Fibroblast of lung (primary cell): ENCODE measurements around the gene LFNG. TPM values are rescaled to one million over a fixed set of nuclear protein-coding genes. Genes with fewer than 3 reads are reported as not detected.
A peak's percentile ranks its signal among the peaks of the same experiment; 100 is the strongest.
"Not testable (repeated sequence)": the region's sequence is repeated elsewhere in the genome, so short reads cannot be mapped to it uniquely, and the experiment has no call there.

ENCODE experiments used
- DNase-seq, 2 donors: peaks; one replicate each; pipeline versions ENCODE4 v3.0.0 to v3.0.0-alpha.2; 2010; ENCODE audit warnings: low read depth in 2 of 2
- H2AFZ ChIP-seq: 2 replicates; pipeline ENCODE4 v1.5.1; 2012; ENCODE audit warnings: low read length, control low read depth, inconsistent platforms
- H3K27ac ChIP-seq: 2 replicates; pipeline ENCODE4 v1.5.1; 2011; ENCODE audit warnings: low read length, control low read depth; ENCODE audit not compliant: insufficient read depth
- H3K27me3 ChIP-seq: 2 replicates; pipeline ENCODE4 v1.5.1; 2011; ENCODE audit warnings: mild to moderate bottlenecking, low read length; ENCODE audit not compliant: control insufficient read depth, insufficient read depth
- H3K36me3 ChIP-seq: 2 replicates; pipeline ENCODE4 v1.5.1; 2011; ENCODE audit warnings: low read length; ENCODE audit not compliant: control insufficient read depth, insufficient read depth
- H3K4me1 ChIP-seq: 2 replicates; pipeline ENCODE4 v1.5.1; 2011; ENCODE audit warnings: low read length; ENCODE audit not compliant: control insufficient read depth, insufficient read depth; ENCODE audit errors: extremely low read depth
- H3K4me2 ChIP-seq: 2 replicates; pipeline ENCODE4 v1.5.1; 2011; ENCODE audit warnings: low read length, control low read depth; ENCODE audit not compliant: insufficient read depth; ENCODE audit errors: extremely low read depth
- H3K4me3 ChIP-seq, 4 experiments: fragments of 200-600 bp in 1 of 4; sonication (generic) in 1 of 4; replicated peaks in 1 of 4; 2 replicates each; pipeline ENCODE4 v1.5.1; 2011 to 2016; ENCODE audit warnings: low read length in 4 of 4, low read depth in 3 of 4, mild to moderate bottlenecking in 3 of 4, control low read depth in 2 of 4, inconsistent platforms in 1 of 4, mixed read lengths in 1 of 4; ENCODE audit not compliant: insufficient read depth in 1 of 4; ENCODE audit errors: control extremely low read depth in 1 of 4
- H3K79me2 ChIP-seq: 2 replicates; pipeline ENCODE4 v1.5.1; 2012; ENCODE audit warnings: mild to moderate bottlenecking, low read length, inconsistent platforms; ENCODE audit not compliant: control insufficient read depth, insufficient read depth
- H3K9ac ChIP-seq: 2 replicates; pipeline ENCODE4 v1.5.1; 2011; ENCODE audit warnings: mild to moderate bottlenecking, low read length, control low read depth; ENCODE audit not compliant: insufficient read depth
- H3K9me3 ChIP-seq: 2 replicates; pipeline ENCODE4 v1.5.1; 2012; ENCODE audit warnings: low read depth, low read length; ENCODE audit not compliant: control insufficient read depth, insufficient read depth
- H4K20me1 ChIP-seq: 2 replicates; pipeline ENCODE4 v1.5.1; 2011; ENCODE audit warnings: low read length; ENCODE audit not compliant: control insufficient read depth, insufficient read depth; ENCODE audit errors: extremely low read depth
- EZH2 ChIP-seq: IDR thresholded peaks from 2 replicates; pipeline ENCODE4 v1.5.1; 2012; ENCODE audit warnings: low read length, control low read depth, mild to moderate bottlenecking; ENCODE audit errors: missing control alignments
- polyA plus RNA-seq, 2 donors: library from polyadenylated mRNA; depleted of rRNA in 1 of 2; stranded (reverse) in 1 of 2; unstranded in 1 of 2; fragments of >200 nt; gene quantifications; 2 replicates each; pipeline ENCODE4 v1.2.1, GENCODE V29; 2011 to 2012; ENCODE audit warnings: missing spikeins in 1 of 2
- total RNA-seq: library from RNA; depleted of rRNA; stranded (reverse); fragments of >200 nt; gene quantifications from 2 replicates; pipeline ENCODE4 v1.2.1, GENCODE V29; 2014
- TF ChIP-seq, protein P1 (sequence below), 2 donors: IDR thresholded peaks in 1 of 2; conservative IDR thresholded peaks in 1 of 2; 1 replicate in 1 of 2; 2 replicates in 1 of 2; pipeline ENCODE4 v1.5.1; 2011 to 2012; ENCODE audit warnings: low read length in 2 of 2, control low read depth in 1 of 2, inconsistent platforms in 1 of 2, low read depth in 1 of 2, mild to moderate bottlenecking in 1 of 2

The LFNG gene
- total and polyA plus RNA-seq, 2 donors (not counting 1 experiment from before 2014, with no cell fraction given) = 0.33 to 3.5 TPM

- no peaks in the 10 kb centered on the region for H4K20me1 ChIP-seq
- H3K27me3 ChIP-seq = no peaks in the 10 kb centered on the region
- no peaks in the 10 kb centered on the region for H3K36me3 ChIP-seq
- H3K9me3 ChIP-seq = no peaks in the 10 kb centered on the region
- DNase-seq = peak; percentile 57 to 69
- no peak overlapping the region for H3K9ac ChIP-seq
- no peaks in the 10 kb centered on the region for H3K79me2 ChIP-seq
- TF ChIP-seq EZH2 = no peak
- TF ChIP-seq, protein P1, sequence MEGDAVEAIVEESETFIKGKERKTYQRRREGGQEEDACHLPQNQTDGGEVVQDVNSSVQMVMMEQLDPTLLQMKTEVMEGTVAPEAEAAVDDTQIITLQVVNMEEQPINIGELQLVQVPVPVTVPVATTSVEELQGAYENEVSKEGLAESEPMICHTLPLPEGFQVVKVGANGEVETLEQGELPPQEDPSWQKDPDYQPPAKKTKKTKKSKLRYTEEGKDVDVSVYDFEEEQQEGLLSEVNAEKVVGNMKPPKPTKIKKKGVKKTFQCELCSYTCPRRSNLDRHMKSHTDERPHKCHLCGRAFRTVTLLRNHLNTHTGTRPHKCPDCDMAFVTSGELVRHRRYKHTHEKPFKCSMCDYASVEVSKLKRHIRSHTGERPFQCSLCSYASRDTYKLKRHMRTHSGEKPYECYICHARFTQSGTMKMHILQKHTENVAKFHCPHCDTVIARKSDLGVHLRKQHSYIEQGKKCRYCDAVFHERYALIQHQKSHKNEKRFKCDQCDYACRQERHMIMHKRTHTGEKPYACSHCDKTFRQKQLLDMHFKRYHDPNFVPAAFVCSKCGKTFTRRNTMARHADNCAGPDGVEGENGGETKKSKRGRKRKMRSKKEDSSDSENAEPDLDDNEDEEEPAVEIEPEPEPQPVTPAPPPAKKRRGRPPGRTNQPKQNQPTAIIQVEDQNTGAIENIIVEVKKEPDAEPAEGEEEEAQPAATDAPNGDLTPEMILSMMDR (conservative IDR thresholded peaks at IDR 0.05 in 1 of 2, IDR thresholded peaks at IDR 0.05 in 1 of 2; ENCODE audit: low read depth in 1 of 2, low read length in 2 of 2) = no peak
- H3K27ac ChIP-seq = peak overlapping the region; percentile 43
- no peak overlapping the region for H2AFZ ChIP-seq
- peaks cover 25% of the 10 kb centered on the region for H3K4me1 ChIP-seq
- no peak overlapping the region for H3K4me2 ChIP-seq
- no peak overlapping the region for H3K4me3 ChIP-seq
These were observed 9.8 kb downstream of the LFNG start for GRCh38 chr7:2529161-2530070.

GRCh38 chr7:2530071-2530987, 10.8 kb downstream of the LFNG start:
- Histone ChIP-seq H3K4me2 (no peak overlapping the region), H3K27me3 (no peaks in the 10 kb centered on the region), H3K4me3 (no peak overlapping the region), H3K79me2 (no peaks in the 10 kb centered on the region), H3K4me1 (peaks cover 25% of the 10 kb centered on the region), H4K20me1 (no peaks in the 10 kb centered on the region), H3K36me3 (no peaks in the 10 kb centered on the region), H3K9ac (no peak overlapping the region), H2AFZ (no peak overlapping the region), H3K27ac (no peak overlapping the region), H3K9me3 (no peaks in the 10 kb centered on the region)
- DNase-seq = peak in 1 of 2 donors; percentile 40
- TF ChIP-seq EZH2 = no peak
- TF ChIP-seq, protein P1 (conservative IDR thresholded peaks at IDR 0.05 in 1 of 2, IDR thresholded peaks at IDR 0.05 in 1 of 2; ENCODE audit: low read depth in 1 of 2, low read length in 2 of 2) = no peak

GRCh38 chr7:2530994-2531795, 11.6 kb downstream of the LFNG start:
- not testable (repeated sequence) for DNase-seq, H3K9ac ChIP-seq, H3K79me2 ChIP-seq, H3K27ac ChIP-seq, H3K4me2 ChIP-seq, H3K36me3 ChIP-seq, H3K4me3 ChIP-seq, H3K27me3 ChIP-seq, H3K9me3 ChIP-seq, H2AFZ ChIP-seq, H4K20me1 ChIP-seq
- H3K4me1 ChIP-seq = peaks cover 25% of the 10 kb centered on the region

DNA sequence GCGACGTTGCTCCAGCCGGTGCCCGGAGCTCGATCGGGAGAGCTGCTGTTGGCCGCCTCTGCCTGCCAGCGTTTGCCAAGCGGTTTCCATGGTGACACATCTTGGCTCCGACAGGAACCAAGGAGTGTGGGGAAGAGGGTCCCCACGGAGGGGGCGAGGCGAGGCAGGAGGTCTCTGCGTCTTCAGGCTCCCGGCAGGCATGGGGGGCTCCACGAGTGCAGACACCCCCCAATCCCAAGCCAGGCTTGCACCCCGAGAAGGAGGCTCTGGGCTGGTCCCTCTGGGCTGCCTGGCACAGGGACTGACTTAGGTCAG, 12.2 kb downstream of the LFNG start:
- not testable (repeated sequence) for H3K9me3 ChIP-seq, H3K4me3 ChIP-seq, H3K79me2 ChIP-seq, DNase-seq, H2AFZ ChIP-seq, H3K4me2 ChIP-seq, H3K9ac ChIP-seq, H3K36me3 ChIP-seq, H3K27me3 ChIP-seq, H3K27ac ChIP-seq, H4K20me1 ChIP-seq
- H3K4me1 ChIP-seq = peaks cover 25% of the 10 kb centered on the region
